Measurements from ENCODE around the gene DRAXIN. TPM values are rescaled to one million over a fixed set of nuclear protein-coding genes. Genes with fewer than 3 reads are reported as not detected.

The DRAXIN gene
- total RNA-seq, 1 donor, result not detected

- DNase-seq (ENCODE audit: low read depth), result no peak
- no peak for TF ChIP-seq CTCF (IDR thresholded peaks at IDR 0.05; ENCODE audit: insufficient read depth, low read depth, low read length)
- no peak overlapping the region for H3K4me3 ChIP-seq (ENCODE audit: low read depth, low read length)
Measured at GRCh38 chr1:11668516-11668915, 23.0 kb upstream of the DRAXIN start.

- no peak for DNase-seq (ENCODE audit: low read depth)
- no peak for TF ChIP-seq CTCF (IDR thresholded peaks at IDR 0.05; ENCODE audit: insufficient read depth, low read depth, low read length)
- no peak overlapping the region for H3K4me3 ChIP-seq (ENCODE audit: low read depth, low read length)
Measured at GRCh38 chr1:11670747-11671146, 20.8 kb upstream of the DRAXIN start.

DNA sequence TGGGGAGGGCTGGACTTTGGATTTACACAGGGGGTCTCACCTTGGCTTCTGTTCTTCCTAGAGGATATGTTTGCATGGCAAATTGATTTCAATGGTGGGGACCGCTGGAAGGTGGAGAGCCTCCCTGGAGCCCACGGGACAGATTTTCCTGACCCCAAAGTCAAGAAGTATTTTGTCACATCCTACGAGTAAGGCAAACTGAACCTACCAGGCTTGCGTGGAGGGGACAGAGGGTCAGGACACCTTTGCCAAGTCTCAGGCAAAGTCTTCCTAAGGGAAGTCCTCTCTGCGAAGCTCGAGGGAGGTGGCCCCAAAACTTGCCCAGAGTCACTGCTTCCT, 20.3 kb upstream of the DRAXIN start:
- H3K4me3 ChIP-seq (ENCODE audit: low read depth, low read length), result no peak overlapping the region
- no peak for TF ChIP-seq CTCF (IDR thresholded peaks at IDR 0.05; ENCODE audit: insufficient read depth, low read depth, low read length)
- DNase-seq (ENCODE audit: low read depth), result no peak

DNA sequence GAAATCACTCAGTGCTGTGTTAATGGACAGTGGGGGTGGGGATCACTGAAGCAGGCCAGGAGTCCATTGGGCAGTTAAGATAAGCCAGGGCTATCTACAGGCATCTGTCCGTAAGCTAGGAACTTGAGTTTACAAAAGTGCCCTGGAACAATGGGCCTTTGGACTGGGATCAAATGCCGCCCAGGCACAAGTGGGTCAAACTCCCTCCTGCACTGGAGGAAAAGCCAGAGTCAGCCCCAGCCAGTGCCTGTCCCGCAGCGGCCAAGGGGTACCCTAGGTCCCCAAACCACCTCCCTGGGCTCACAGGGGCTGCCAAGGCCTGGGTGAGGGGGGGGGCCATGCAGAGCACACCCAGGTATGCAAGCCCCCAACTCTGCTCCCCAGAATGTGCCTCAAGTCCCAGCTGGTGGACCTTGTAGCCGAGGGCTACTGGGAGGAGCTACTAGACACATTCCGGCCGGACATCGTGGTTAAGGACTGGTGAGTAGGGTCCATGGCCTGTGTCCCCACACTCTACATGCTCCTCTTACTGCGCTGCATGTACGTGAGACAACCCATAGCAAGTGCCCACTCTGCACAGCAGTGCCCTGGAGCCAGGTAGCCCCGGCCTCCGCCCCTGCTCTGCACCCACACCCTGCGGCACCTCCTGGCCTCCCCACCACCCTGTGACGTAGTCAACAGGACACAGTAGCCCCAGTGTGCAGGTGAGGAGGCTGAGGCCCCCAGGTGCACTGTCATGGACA, 19.8 kb upstream of the DRAXIN start:
- no peak for DNase-seq (ENCODE audit: low read depth)
- H3K4me3 ChIP-seq (ENCODE audit: low read depth, low read length), result no peak overlapping the region
- no peak for TF ChIP-seq CTCF (IDR thresholded peaks at IDR 0.05; ENCODE audit: insufficient read depth, low read depth, low read length)

DNA sequence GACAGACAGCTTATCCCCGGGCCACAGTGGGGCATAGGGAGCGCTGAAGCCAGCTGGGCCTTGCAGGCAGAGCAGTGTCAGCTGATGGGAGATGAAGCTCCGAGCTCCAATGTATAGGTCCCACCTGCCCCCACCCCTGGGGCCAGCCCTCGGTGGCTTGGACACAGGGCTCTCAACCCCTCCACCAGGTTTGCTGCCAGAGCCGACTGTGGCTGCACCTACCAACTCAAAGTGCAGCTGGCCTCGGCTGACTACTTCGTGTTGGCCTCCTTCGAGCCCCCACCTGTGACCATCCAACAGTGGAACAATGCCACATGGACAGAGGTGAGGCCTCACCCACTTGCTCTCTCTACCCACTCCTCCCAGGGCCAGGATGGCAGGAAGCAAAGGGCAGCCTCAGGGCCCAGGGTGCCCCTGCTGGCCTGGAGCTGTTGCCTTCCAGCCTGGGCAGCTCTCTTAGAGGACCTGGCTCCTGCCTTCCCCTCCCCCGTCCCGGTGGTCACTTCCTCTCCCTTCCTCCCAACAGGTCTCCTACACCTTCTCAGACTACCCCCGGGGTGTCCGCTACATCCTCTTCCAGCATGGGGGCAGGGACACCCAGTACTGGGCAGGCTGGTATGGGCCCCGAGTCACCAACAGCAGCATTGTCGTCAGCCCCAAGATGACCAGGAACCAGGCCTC, 18.3 kb upstream of the DRAXIN start:
- no peak for DNase-seq (ENCODE audit: low read depth)
- no peak for TF ChIP-seq CTCF (IDR thresholded peaks at IDR 0.05; ENCODE audit: insufficient read depth, low read depth, low read length)
- no peak overlapping the region for H3K4me3 ChIP-seq (ENCODE audit: low read depth, low read length)

DNA sequence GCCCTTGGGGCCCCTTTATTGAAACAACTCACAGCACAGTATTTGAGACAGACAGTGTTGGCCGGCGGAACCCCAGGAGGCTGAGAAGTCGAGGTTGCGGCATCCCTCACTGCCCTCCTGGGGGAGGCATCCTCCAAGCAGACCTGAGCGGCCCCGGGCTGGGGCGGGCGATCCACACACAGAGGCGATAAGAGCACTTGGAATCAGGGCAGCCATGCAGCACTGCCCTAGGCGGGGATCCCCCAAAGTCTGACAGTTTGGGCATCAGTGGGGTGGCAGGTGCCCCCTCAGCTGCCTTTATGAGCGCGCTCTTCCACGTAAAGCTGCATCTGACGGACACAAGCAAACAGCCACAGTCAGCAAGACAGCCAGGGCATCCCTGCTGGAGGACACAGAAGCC, 17.0 kb upstream of the DRAXIN start:
- no peak for TF ChIP-seq CTCF (IDR thresholded peaks at IDR 0.05; ENCODE audit: insufficient read depth, low read depth, low read length)
- no peak for DNase-seq (ENCODE audit: low read depth)
- H3K4me3 ChIP-seq (ENCODE audit: low read depth, low read length), result no peak overlapping the region
